ENCODE data around the gene CERS5.

CERS5 gene

DNA sequence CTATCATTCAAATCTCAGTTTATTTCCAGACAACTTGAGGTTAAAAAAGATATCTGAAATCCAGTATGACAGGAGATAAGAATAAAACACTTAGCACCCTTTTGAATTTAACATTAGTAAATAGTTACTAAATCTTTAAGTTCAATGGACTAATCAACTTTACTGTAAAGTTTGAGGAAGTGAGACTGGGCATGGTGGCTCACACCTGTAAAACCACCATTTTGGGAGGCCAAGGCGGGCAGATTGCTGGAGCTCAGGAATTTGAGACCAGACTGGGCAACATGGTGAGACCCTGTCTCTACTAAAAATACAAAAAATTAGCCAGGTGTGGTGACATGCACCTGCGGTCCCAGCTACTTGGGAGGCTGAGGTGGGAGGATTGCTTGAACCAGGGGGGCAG, 40.3 kb upstream of the CERS5 start:
- TF ChIP-seq, protein P1, sequence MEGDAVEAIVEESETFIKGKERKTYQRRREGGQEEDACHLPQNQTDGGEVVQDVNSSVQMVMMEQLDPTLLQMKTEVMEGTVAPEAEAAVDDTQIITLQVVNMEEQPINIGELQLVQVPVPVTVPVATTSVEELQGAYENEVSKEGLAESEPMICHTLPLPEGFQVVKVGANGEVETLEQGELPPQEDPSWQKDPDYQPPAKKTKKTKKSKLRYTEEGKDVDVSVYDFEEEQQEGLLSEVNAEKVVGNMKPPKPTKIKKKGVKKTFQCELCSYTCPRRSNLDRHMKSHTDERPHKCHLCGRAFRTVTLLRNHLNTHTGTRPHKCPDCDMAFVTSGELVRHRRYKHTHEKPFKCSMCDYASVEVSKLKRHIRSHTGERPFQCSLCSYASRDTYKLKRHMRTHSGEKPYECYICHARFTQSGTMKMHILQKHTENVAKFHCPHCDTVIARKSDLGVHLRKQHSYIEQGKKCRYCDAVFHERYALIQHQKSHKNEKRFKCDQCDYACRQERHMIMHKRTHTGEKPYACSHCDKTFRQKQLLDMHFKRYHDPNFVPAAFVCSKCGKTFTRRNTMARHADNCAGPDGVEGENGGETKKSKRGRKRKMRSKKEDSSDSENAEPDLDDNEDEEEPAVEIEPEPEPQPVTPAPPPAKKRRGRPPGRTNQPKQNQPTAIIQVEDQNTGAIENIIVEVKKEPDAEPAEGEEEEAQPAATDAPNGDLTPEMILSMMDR (conservative IDR thresholded peaks at IDR 0.05; ENCODE audit: low read depth, low read length), result no peak
- H3K4me3 ChIP-seq (ENCODE audit: low read depth, low read length), result no peak overlapping the region
- no peak for DNase-seq (ENCODE audit: low read depth)

DNA sequence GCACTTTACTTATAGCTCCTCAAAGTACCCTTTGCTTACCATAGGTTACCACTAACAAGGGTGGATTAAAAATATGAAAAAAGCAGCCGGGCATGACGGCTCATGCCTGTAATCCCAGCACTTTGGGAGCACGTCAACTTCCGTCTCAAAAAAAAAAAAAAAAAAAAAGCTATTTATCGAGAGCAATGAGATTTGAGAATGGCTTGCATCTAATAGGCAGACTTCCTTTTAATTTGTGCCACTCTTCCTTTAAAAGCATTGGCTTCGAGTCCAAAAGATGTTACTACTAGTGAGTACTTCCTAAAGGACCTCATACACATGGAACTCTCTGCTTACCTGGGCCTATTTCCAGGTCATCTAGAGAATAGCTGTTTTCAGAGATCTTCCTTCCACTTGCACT, 38.5 kb upstream of the CERS5 start:
- DNase-seq (ENCODE audit: low read depth), result no peak
- H3K4me3 ChIP-seq (ENCODE audit: low read depth, low read length), result no peak overlapping the region
- TF ChIP-seq, protein P1 (conservative IDR thresholded peaks at IDR 0.05; ENCODE audit: low read depth, low read length), result no peak

DNA sequence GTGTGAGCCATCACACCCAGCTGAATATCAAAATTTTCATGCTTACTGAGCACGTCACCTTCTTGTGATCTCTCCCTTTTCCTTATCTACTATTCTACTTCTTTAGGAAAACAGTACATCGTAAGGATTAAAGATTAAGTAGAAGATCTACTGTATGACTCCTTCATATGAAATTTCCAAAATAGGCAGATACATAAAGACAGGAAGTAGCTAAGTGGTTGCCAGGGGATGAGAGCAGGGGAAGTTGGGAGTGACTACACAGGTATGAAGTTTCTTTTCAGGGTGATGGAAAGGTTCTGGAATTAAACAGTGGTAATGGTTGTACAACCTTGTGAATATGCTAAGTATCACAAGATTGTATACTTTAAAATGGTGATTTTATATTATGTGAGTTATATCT, 36.5 kb upstream of the CERS5 start:
- TF ChIP-seq, protein P1 (conservative IDR thresholded peaks at IDR 0.05; ENCODE audit: low read depth, low read length), result no peak
- H3K4me3 ChIP-seq (ENCODE audit: low read depth, low read length), result no peak overlapping the region
- DNase-seq (ENCODE audit: low read depth), result no peak

DNA sequence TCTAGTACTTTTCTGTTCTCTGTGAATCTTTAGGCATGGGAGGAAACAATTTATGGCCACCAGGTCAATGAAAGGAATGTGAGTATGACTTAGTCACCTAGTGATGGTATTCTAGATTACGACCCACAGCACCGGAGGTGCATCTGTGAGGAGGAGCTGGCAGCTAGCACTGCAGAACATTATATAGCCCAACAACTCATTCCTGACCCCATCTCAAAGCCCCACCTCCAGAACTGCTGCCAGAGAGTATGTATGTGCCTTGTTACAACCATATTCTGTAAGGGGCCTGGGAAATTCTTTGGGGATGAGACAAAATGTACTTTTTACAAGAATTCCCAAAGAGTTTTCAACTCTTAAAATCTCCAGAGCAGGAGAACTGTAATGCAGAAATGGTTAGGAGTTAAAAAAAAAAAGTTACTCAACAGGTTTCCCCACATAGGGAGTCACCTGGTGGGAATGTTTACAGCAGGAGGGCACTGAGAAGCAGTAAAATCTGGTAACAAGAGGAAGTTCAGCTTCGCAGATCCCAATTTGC, 34.9 kb upstream of the CERS5 start:
- TF ChIP-seq, protein P1 (conservative IDR thresholded peaks at IDR 0.05; ENCODE audit: low read depth, low read length), result no peak
- H3K4me3 ChIP-seq (ENCODE audit: low read depth, low read length), result no peak overlapping the region
- DNase-seq (ENCODE audit: low read depth), result peak; percentile 97

DNA sequence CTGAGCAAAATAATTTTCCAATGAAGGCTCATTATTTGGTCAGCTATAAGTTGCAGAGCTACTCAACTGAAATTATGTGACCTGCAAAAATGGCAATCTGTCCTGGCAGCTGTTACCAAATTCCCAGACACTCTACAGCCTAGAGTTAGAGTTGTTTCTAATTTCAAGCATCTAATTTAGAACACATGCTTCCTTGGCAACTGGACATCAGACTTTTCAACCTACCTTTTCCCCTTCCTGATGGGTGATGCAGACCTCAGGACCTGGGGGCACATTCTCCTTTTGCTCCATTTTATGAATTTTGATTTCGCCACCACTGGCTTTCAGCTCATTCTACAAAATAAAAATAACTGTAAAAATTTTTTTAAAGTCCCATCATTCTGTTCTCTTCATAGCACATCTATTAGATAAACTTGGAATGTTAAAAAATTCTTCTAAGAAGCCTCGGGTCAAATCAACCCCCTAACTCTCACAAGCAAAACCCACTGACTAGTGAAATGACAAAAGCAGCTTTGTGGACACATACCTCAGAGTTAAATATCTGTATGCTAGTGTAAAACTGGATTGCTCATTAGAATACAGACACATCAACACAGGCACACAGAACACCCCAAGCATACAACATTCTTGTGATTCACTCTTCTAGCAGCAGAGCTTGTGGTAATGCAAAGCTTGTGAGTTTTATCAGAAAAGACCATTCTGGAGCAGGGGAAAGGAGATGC, 33.5 kb upstream of the CERS5 start:
- TF ChIP-seq, protein P1 (conservative IDR thresholded peaks at IDR 0.05; ENCODE audit: low read depth, low read length), result no peak
- DNase-seq (ENCODE audit: low read depth), result peak; percentile 90
- H3K4me3 ChIP-seq (ENCODE audit: low read depth, low read length), result no peak overlapping the region

DNA sequence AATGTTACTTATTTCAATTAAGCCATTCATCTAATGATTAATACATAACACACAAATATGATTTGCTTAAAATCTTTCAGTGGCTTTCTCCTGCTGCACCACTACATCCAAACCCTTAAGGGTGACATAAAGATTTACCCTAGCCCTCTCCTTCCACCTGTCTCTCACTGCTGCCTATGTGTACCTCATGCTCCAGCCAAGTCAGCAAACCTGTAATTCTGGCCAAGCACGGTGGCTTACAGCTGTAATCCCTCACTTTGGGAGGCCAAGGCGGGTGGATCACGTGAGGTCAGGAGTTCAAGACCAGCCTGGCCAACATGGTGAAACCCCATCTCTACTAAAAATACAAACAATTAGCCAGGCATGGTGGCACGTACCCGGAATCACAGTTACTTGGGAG, 31.7 kb upstream of the CERS5 start:
- no peak for DNase-seq (ENCODE audit: low read depth)
- TF ChIP-seq, protein P1 (conservative IDR thresholded peaks at IDR 0.05; ENCODE audit: low read depth, low read length), result no peak
- H3K4me3 ChIP-seq (ENCODE audit: low read depth, low read length), result no peak overlapping the region

DNA sequence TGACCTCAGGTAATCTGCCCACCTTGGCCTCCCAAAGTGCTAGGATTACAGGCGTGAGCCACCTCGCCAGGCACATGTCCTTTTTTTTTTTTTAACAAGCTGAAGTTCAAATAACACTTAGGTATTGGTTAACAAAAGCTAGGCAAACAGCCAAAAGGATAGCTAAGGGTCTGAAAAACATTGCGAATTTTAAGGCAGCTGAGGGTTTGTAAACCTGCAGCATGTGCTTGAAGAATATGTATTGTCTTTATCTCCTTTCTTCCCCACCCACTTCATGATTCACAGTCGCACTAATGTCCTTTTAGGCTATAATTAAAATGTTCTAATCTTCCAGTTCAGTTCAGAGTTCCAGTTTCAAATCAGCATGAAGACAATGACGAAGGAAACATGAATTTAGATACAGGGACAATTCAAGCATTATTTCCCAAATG, 30.1 kb upstream of the CERS5 start:
- DNase-seq (ENCODE audit: low read depth), result peak; percentile 48
- no peak overlapping the region for H3K4me3 ChIP-seq (ENCODE audit: low read depth, low read length)
- TF ChIP-seq, protein P1 (conservative IDR thresholded peaks at IDR 0.05; ENCODE audit: low read depth, low read length), result no peak
